ENCODE results near the gene GOLT1B. TPM values are rescaled to one million over a fixed set of nuclear protein-coding genes. Genes with fewer than 3 reads are reported as not detected.

The GOLT1B gene
- total and polyA plus RNA-seq, 2 of the 8 experiments (the other 6 are each of a cell fraction or from before 2014, with no cell fraction given), result 18.3 to 38.3 TPM

GRCh38 chr12:21547437-21547836 lies 45.8 kb downstream of the GOLT1B start:
- FAIRE-seq, result no peak

More at GRCh38 chr12:21547437-21547836, 45.8 kb downstream of the GOLT1B start:
- H2BK15ac ChIP-seq (ENCODE audit: low read length), result no peak overlapping the region
- no peak overlapping the region for H3K56ac ChIP-seq (replicated peaks; ENCODE audit: insufficient read length, low read depth, low read length)
- H4K20me1 ChIP-seq (replicated peaks in 1 of 2; ENCODE audit: control insufficient read depth in 1 of 2, insufficient read depth in 2 of 2, low read length in 2 of 2), result no peaks in the 10 kb centered on the region
- H3K9ac ChIP-seq (replicated peaks in 1 of 4; ENCODE audit: extremely low read depth in 1 of 4, low read depth in 3 of 4, low read length in 3 of 4), result no peak overlapping the region
- H2AK5ac ChIP-seq (ENCODE audit: low read depth, low read length), result no peak overlapping the region
- no peak overlapping the region for H2BK120ac ChIP-seq (replicated peaks; ENCODE audit: low read depth, low read length)
- no peak overlapping the region for H3K18ac ChIP-seq (ENCODE audit: extremely low read depth, low read length)
- H3K23ac ChIP-seq (ENCODE audit: insufficient read length), result no peak overlapping the region
- H2BK5ac ChIP-seq (ENCODE audit: low read depth, low read length), result no peak overlapping the region
- H3K14ac ChIP-seq (ENCODE audit: insufficient read length), result no peak overlapping the region
- no peak overlapping the region for H4K91ac ChIP-seq (replicated peaks; ENCODE audit: insufficient read length, low read length)
- H3K27me3 ChIP-seq (replicated peaks in 1 of 4; ENCODE audit: control insufficient read depth in 3 of 4, extremely low read depth in 1 of 4, insufficient read depth in 3 of 4, low read length in 3 of 4), result no peaks in the 10 kb centered on the region
- TF ChIP-seq NRF1 (IDR thresholded peaks at IDR 0.05; ENCODE audit: low read depth, low read length) (no peak), SIN3A (conservative IDR thresholded peaks at IDR 0.05 in 1 of 2, IDR thresholded peaks at IDR 0.05 in 1 of 2; ENCODE audit: low read depth in 1 of 2, low read length in 2 of 2) (no peak), CREB1 (IDR thresholded peaks at IDR 0.05) (no peak), EGR1 (IDR thresholded peaks at IDR 0.05; ENCODE audit: borderline replicate concordance, low read depth, low read length) (no peak)
- WGBS, 2 experiments (ENCODE audit: extremely low coverage in 1 of 2, insufficient coverage in 1 of 2, insufficient read length in 1 of 2, insufficient replicate concordance in 2 of 2, low coverage in 1 of 2, low lambda C conversion rate in 2 of 2, missing lambda C conversion rate in 1 of 2), result 92% methylated on average over 1 of the region's 1 CpG; no CpG with 5 or more reads in 1 of the 2 experiments
- H3K4me2 ChIP-seq (ENCODE audit: insufficient read depth in 1 of 2, low read depth in 2 of 2, low read length in 2 of 2), result no peak overlapping the region
- no peaks in the 10 kb centered on the region for H3K9me3 ChIP-seq (ENCODE audit: insufficient read depth in 2 of 2, low read depth in 1 of 2, low read length in 1 of 2)
- H3K4me3 ChIP-seq (ENCODE audit: extremely low read depth in 1 of 4, insufficient read depth in 2 of 4, low read depth in 3 of 4, low read length in 4 of 4), result no peak overlapping the region
- no peaks in the 10 kb centered on the region for H3K4me1 ChIP-seq (replicated peaks in 1 of 4; ENCODE audit: control insufficient read depth in 3 of 4, insufficient read depth in 4 of 4, low read length in 3 of 4)
- no peaks in the 10 kb centered on the region for H3K79me2 ChIP-seq (ENCODE audit: control insufficient read depth in 1 of 2, insufficient read depth in 2 of 2, low read length in 2 of 2)
- H3K79me1 ChIP-seq (ENCODE audit: low read depth, low read length), result no peaks in the 10 kb centered on the region
- H4K8ac ChIP-seq (ENCODE audit: extremely low read depth, insufficient read depth, low read length), result no peak overlapping the region
- DNase-seq (ENCODE audit: low read depth in 1 of 2, low spot score in 2 of 2), result no peak
- no peak overlapping the region for H2BK20ac ChIP-seq (ENCODE audit: low read length)
- H2BK12ac ChIP-seq (ENCODE audit: low read depth, low read length), result no peak overlapping the region
- no peaks in the 10 kb centered on the region for H3K36me3 ChIP-seq (ENCODE audit: control insufficient read depth in 2 of 4, insufficient read depth in 4 of 4, low read length in 3 of 4)
- no peak overlapping the region for H3K4ac ChIP-seq (replicated peaks; ENCODE audit: insufficient read length, low read depth, low read length)
- H4K5ac ChIP-seq (ENCODE audit: insufficient read length, low read depth, low read length), result no peak overlapping the region
- H3K23me2 ChIP-seq (ENCODE audit: low read depth, low read length), result no peaks in the 10 kb centered on the region; the same call in 1 of the 2 replicates
- no peak overlapping the region for H3K27ac ChIP-seq (ENCODE audit: low read depth, low read length)
- POLR2A ChIA-PET (ENCODE audit: partially characterized antibody), result no interaction called here
- CTCF ChIA-PET (ENCODE audit: partially characterized antibody), result interaction anchor here (0.6 to 1.7 kb wide), 2 partner anchors 12 to 17 kb away, joined by 3 to 4 read pairs; no protein-coding TSS in a partner anchor
- no peak overlapping the region for H2AFZ ChIP-seq (ENCODE audit: low read length)

Data from H1 (cell line).